ENCODE results near the gene ATP13A2.

The ATP13A2 gene

GRCh38 chr1:17001760-17002523 is 9.8 kb downstream of the ATP13A2 start:
- no peak for DNase-seq (ENCODE audit: low spot score)

- no peak for DNase-seq (ENCODE audit: low spot score)
These were observed 11.9 kb downstream of the ATP13A2 start for GRCh38 chr1:16999863-17000262.

- no peak for DNase-seq (ENCODE audit: low spot score)
These were observed 13.1 kb downstream of the ATP13A2 start for GRCh38 chr1:16998589-16998988.

- no peak for DNase-seq (ENCODE audit: low spot score)
These were observed 14.9 kb downstream of the ATP13A2 start for GRCh38 chr1:16996845-16997244.

GRCh38 chr1:16993521-16994038 is 18.1 kb downstream of the ATP13A2 start:
- no peak for DNase-seq (ENCODE audit: low spot score)

GRCh38 chr1:16992675-16993074 is 19.1 kb downstream of the ATP13A2 start:
- no peak for DNase-seq (ENCODE audit: low spot score)

GRCh38 chr1:16992102-16992501 is 19.6 kb downstream of the ATP13A2 start:
- DNase-seq (ENCODE audit: low spot score) = no peak

- DNase-seq (ENCODE audit: low spot score) = no peak
These were observed 20.2 kb downstream of the ATP13A2 start for GRCh38 chr1:16991571-16991970.

GRCh38 chr1:16989676-16990391 is 21.9 kb downstream of the ATP13A2 start:
- no peak for DNase-seq (ENCODE audit: low spot score)

GRCh38 chr1:16988210-16988609 is 23.5 kb downstream of the ATP13A2 start:
- no peak for DNase-seq (ENCODE audit: low spot score)

GRCh38 chr1:16986962-16987361 is 24.8 kb downstream of the ATP13A2 start:
- DNase-seq (ENCODE audit: low spot score) = no peak

GRCh38 chr1:16986560-16986959 is 25.2 kb downstream of the ATP13A2 start:
- DNase-seq (ENCODE audit: low spot score) = no peak

- DNase-seq (ENCODE audit: low spot score) = no peak
These were observed 25.6 kb downstream of the ATP13A2 start for GRCh38 chr1:16986113-16986512.

- DNase-seq (ENCODE audit: low spot score) = no peak
These were observed 27.0 kb downstream of the ATP13A2 start for GRCh38 chr1:16984717-16985116.

- DNase-seq (ENCODE audit: low spot score) = no peak
These were observed 28.1 kb downstream of the ATP13A2 start for GRCh38 chr1:16983649-16984048.

GRCh38 chr1:16982902-16983301 is 28.8 kb downstream of the ATP13A2 start:
- DNase-seq (ENCODE audit: low spot score) = no peak

- DNase-seq (ENCODE audit: low spot score) = no peak
These were observed 30.4 kb downstream of the ATP13A2 start for GRCh38 chr1:16981269-16981849.

GRCh38 chr1:16980473-16981268 is 31.1 kb downstream of the ATP13A2 start, which contains the start of gene MFAP2:
Gene MFAP2 (minus strand): TSS chr1:16980620. CDS start chr1:16978273, 2,347 bp downstream.
- no peak for DNase-seq (ENCODE audit: low spot score)

- DNase-seq (ENCODE audit: low spot score) = no peak
These were observed 32.0 kb downstream of the ATP13A2 start for GRCh38 chr1:16979475-16980327.

GRCh38 chr1:16978567-16979474 is 32.9 kb downstream of the ATP13A2 start:
- no peak for DNase-seq (ENCODE audit: low spot score)

All from CD4-positive, alpha-beta T cell treated with Interleukin-15 for 4 hours (primary cell).